ENCODE results near the gene PLB1.

PLB1 gene

DNA sequence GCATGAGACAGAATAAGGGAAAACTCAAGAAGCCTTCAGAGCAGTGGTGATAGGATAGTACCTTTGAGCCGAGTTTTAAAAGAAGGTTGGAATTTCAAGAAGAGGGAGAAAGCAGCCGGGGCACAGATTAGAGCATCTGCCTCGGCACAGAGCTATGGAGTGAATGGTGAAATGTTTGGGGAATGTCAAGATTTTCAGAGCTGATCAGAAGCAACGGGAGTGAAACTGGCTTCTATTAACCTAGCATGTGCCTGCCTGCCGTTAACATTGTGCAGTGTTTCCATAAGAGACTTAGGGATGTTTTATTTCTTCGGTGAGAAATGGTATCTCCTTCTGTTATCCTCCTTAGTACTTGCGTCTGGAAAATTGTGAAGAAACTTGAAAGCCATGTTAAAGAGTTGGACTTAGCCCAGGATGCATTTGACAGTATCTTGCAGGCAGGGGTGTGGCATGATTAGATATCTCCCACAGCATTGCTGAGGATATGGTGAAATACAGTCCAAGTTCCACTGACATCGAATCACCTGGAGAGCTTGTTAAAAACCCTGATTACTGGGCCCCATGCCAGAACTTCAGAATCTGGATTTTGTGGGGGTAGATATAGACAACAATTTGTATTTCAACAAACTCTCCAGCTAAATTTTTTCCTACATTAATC, 158.9 kb downstream of the PLB1 start:
- Histone ChIP-seq H3K18ac (ENCODE audit: low read length) (no peak overlapping the region), H2AK5ac (ENCODE audit: low read depth, low read length) (no peak overlapping the region)

DNA sequence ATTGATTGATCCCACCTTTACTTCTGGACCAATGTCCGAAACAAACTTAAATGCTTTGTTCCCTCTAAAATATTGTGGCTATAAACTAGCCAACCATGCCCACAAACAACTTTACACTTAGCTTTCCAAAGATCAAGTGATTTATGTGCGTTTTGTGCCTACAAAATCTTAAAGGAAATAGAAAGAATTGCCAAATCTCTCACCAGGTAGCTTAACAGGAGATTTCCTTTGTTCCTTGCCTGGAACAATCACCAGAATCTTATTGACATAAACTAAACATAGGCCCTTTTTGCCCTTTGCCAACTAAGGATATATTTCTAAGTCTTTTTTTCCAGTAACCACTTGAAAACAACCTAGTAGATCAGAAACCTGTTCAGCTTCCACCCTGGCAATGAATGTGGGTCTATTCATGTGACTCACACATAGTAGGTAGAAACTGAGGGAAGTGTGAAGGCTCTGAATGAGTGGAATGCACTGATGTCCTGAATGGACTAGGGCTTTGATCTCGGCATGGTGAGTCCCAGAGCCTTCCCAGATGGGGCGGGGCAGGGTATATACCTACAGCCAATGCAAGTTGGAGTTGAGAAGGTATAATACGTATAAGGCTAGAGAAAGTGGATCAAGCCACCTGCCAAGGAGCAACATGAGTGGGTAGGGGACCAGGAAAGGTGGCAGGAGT, 161.2 kb downstream of the PLB1 start:
- no peak for DNase-seq (ENCODE audit: low spot score)
- no peak overlapping the region for H3K4ac ChIP-seq (ENCODE audit: low read length)
- no peak overlapping the region for H3K4me2 ChIP-seq (ENCODE audit: insufficient read depth, low read length, poor library complexity, severe bottlenecking)
- H2AFZ ChIP-seq (ENCODE audit: low read length) = no peak overlapping the region
- no peak overlapping the region for H3K27ac ChIP-seq (replicated peaks; ENCODE audit: low read length)
- no peak overlapping the region for H3K18ac ChIP-seq (ENCODE audit: low read length)
- no peak overlapping the region for H2BK12ac ChIP-seq (ENCODE audit: low read length)
- H3K4me3 ChIP-seq (ENCODE audit: low read length in 2 of 2) = no peak overlapping the region
- no peaks in the 10 kb centered on the region for H3K27me3 ChIP-seq (ENCODE audit: control insufficient read depth in 3 of 3, insufficient read depth in 3 of 3, low read depth in 1 of 3, low read length in 3 of 3)
- H3K9ac ChIP-seq (ENCODE audit: low read depth, low read length, poor library complexity) = no peak overlapping the region
- H3K4me1 ChIP-seq (ENCODE audit: control insufficient read depth in 2 of 2, insufficient read depth in 1 of 2, low read depth in 1 of 2, low read length in 2 of 2) = peaks cover 0 to 11% of the 10 kb centered on the region in 2 donors
- no peak overlapping the region for H3K23ac ChIP-seq (ENCODE audit: low read depth, low read length, poor library complexity)
- H2BK120ac ChIP-seq (ENCODE audit: low read depth, low read length) = no peak overlapping the region
- no peaks in the 10 kb centered on the region for H3K79me1 ChIP-seq (ENCODE audit: low read depth, low read length)
- H4K91ac ChIP-seq (ENCODE audit: low read depth, low read length, poor library complexity) = no peak overlapping the region
- no peak overlapping the region for H3K14ac ChIP-seq (ENCODE audit: low read length)
- no peaks in the 10 kb centered on the region for H3K36me3 ChIP-seq (replicated peaks in 1 of 2; ENCODE audit: control insufficient read depth in 2 of 2, insufficient read depth in 2 of 2, low read length in 2 of 2)
- peaks cover 0 to 12% of the 10 kb centered on the region in 2 donors for H3K9me3 ChIP-seq (replicated peaks in 1 of 2; ENCODE audit: control insufficient read depth in 2 of 2, insufficient read depth in 1 of 2, low read depth in 1 of 2, low read length in 2 of 2)
- WGBS, 2 donors (ENCODE audit: extremely low coverage in 2 of 2, insufficient read length in 2 of 2, insufficient replicate concordance in 1 of 2) = no CpG with 5 or more reads among the region's 5 CpGs
- no peak overlapping the region for H2BK15ac ChIP-seq (ENCODE audit: low read length)
- no peak overlapping the region for H2AK5ac ChIP-seq (ENCODE audit: low read depth, low read length)
- H4K8ac ChIP-seq (ENCODE audit: low read depth, low read length) = no peak overlapping the region
- no peak overlapping the region for H2BK5ac ChIP-seq (ENCODE audit: low read length)

More for the DNA sequence above, 158.9 kb downstream of the PLB1 start:
- H3K27ac ChIP-seq (replicated peaks; ENCODE audit: low read length) = no peak overlapping the region
- H3K4ac ChIP-seq (ENCODE audit: low read length) = no peak overlapping the region
- H2BK12ac ChIP-seq (ENCODE audit: low read length) = no peak overlapping the region
- no peak overlapping the region for H3K14ac ChIP-seq (ENCODE audit: low read length)
- no peak overlapping the region for H3K4me3 ChIP-seq (ENCODE audit: low read length in 2 of 2)
- WGBS, 2 donors (ENCODE audit: extremely low coverage in 2 of 2, insufficient read length in 2 of 2, insufficient replicate concordance in 1 of 2) = no CpG with 5 or more reads among the region's 8 CpGs
- peaks cover 2 to 15% of the 10 kb centered on the region in 2 donors for H3K4me1 ChIP-seq (ENCODE audit: control insufficient read depth in 2 of 2, insufficient read depth in 1 of 2, low read depth in 1 of 2, low read length in 2 of 2)
- peaks cover 0 to 9% of the 10 kb centered on the region in 2 donors for H3K9me3 ChIP-seq (replicated peaks in 1 of 2; ENCODE audit: control insufficient read depth in 2 of 2, insufficient read depth in 1 of 2, low read depth in 1 of 2, low read length in 2 of 2)
- H3K27me3 ChIP-seq (ENCODE audit: control insufficient read depth in 3 of 3, insufficient read depth in 3 of 3, low read depth in 1 of 3, low read length in 3 of 3) = no peaks in the 10 kb centered on the region
- DNase-seq (ENCODE audit: low spot score) = no peak
- H2BK15ac ChIP-seq (ENCODE audit: low read length) = no peak overlapping the region
- peak overlapping the region; percentile 30 for H2AFZ ChIP-seq (ENCODE audit: low read length)
- H3K79me1 ChIP-seq (ENCODE audit: low read depth, low read length) = no peaks in the 10 kb centered on the region
- no peak overlapping the region for H2BK120ac ChIP-seq (ENCODE audit: low read depth, low read length)
- no peak overlapping the region for H4K91ac ChIP-seq (ENCODE audit: low read depth, low read length, poor library complexity)
- H2BK5ac ChIP-seq (ENCODE audit: low read length) = no peak overlapping the region
- no peak overlapping the region for H4K8ac ChIP-seq (ENCODE audit: low read depth, low read length)
- no peak overlapping the region for H3K9ac ChIP-seq (ENCODE audit: low read depth, low read length, poor library complexity)
- H3K36me3 ChIP-seq (replicated peaks in 1 of 2; ENCODE audit: control insufficient read depth in 2 of 2, insufficient read depth in 2 of 2, low read length in 2 of 2) = no peaks in the 10 kb centered on the region
- no peak overlapping the region for H3K23ac ChIP-seq (ENCODE audit: low read depth, low read length, poor library complexity)
- H3K4me2 ChIP-seq (ENCODE audit: insufficient read depth, low read length, poor library complexity, severe bottlenecking) = no peak overlapping the region

DNA sequence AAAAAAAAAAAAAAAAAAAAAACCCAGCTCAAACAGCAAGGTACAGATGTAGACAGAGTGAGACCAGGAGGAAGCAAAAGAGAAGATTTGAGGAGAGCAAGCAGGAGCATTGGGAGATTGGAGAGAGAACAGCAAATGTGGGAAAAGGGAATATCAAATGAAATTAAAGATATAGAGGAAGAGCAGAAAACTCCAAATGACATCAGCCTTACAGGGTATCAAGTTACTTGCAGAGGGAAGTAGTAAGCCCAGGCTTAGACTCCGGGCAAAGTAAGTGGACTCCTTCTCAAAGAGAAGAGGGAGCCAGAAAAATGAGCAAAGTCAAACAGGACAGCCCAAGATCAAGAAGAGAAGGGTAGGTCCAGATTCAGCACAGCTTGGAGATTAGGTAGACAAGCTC, 162.5 kb downstream of the PLB1 start:
- no peak overlapping the region for H3K18ac ChIP-seq (ENCODE audit: low read length)
- H3K4ac ChIP-seq (ENCODE audit: low read length) = no peak overlapping the region
- DNase-seq (ENCODE audit: low spot score) = no peak

DNA sequence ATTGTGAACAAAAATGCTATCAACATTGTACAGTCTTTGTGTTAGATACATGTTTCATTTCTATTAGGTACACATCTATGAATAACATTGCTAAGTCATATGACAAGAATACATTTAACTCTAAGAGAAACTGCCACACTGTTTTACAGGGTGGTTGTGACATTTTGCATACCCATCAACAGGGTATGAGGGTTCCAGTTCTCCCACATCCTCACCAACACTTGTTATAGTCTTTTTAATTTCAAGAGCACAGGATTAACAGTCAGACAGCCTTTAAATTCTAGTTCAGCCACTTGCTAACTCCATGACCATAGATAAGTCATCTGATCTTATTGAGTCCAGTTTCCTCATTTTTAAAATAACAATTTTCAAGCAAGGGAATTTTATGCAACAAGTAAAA, 163.3 kb downstream of the PLB1 start:
- H3K4me1 ChIP-seq (ENCODE audit: control insufficient read depth in 2 of 2, insufficient read depth in 1 of 2, low read depth in 1 of 2, low read length in 2 of 2) = peaks cover 3 to 9% of the 10 kb centered on the region in 2 donors
- H3K18ac ChIP-seq (ENCODE audit: low read length) = no peak overlapping the region
- no peak for DNase-seq (ENCODE audit: low spot score)
- H3K4me2 ChIP-seq (ENCODE audit: insufficient read depth, low read length, poor library complexity, severe bottlenecking) = no peak overlapping the region
- H3K9ac ChIP-seq (ENCODE audit: low read depth, low read length, poor library complexity) = no peak overlapping the region
- no peaks in the 10 kb centered on the region for H3K27me3 ChIP-seq (ENCODE audit: control insufficient read depth in 3 of 3, insufficient read depth in 3 of 3, low read depth in 1 of 3, low read length in 3 of 3)
- no peak overlapping the region for H2AFZ ChIP-seq (ENCODE audit: low read length)
- H3K4me3 ChIP-seq (ENCODE audit: low read length in 2 of 2) = no peak overlapping the region
- no peak overlapping the region for H3K23ac ChIP-seq (ENCODE audit: low read depth, low read length, poor library complexity)
- no peak overlapping the region for H3K27ac ChIP-seq (replicated peaks; ENCODE audit: low read length)
- no peak overlapping the region for H2BK5ac ChIP-seq (ENCODE audit: low read length)
- no peak overlapping the region for H3K14ac ChIP-seq (ENCODE audit: low read length)
- H4K8ac ChIP-seq (ENCODE audit: low read depth, low read length) = no peak overlapping the region
- no peak overlapping the region for H2AK5ac ChIP-seq (ENCODE audit: low read depth, low read length)
- no peak overlapping the region for H2BK120ac ChIP-seq (ENCODE audit: low read depth, low read length)
- H3K4ac ChIP-seq (ENCODE audit: low read length) = no peak overlapping the region
- H2BK15ac ChIP-seq (ENCODE audit: low read length) = no peak overlapping the region
- no peak overlapping the region for H4K91ac ChIP-seq (ENCODE audit: low read depth, low read length, poor library complexity)
- H3K36me3 ChIP-seq (replicated peaks in 1 of 2; ENCODE audit: control insufficient read depth in 2 of 2, insufficient read depth in 2 of 2, low read length in 2 of 2) = no peaks in the 10 kb centered on the region
- H3K79me1 ChIP-seq (ENCODE audit: low read depth, low read length) = no peaks in the 10 kb centered on the region
- H3K9me3 ChIP-seq (replicated peaks in 1 of 2; ENCODE audit: control insufficient read depth in 2 of 2, insufficient read depth in 1 of 2, low read depth in 1 of 2, low read length in 2 of 2) = peaks cover 0 to 12% of the 10 kb centered on the region in 2 donors
- no peak overlapping the region for H2BK12ac ChIP-seq (ENCODE audit: low read length)

More for the DNA sequence above, 162.5 kb downstream of the PLB1 start:
- Histone ChIP-seq H3K36me3 (replicated peaks in 1 of 2; ENCODE audit: control insufficient read depth in 2 of 2, insufficient read depth in 2 of 2, low read length in 2 of 2) (no peaks in the 10 kb centered on the region), H3K27ac (replicated peaks; ENCODE audit: low read length) (no peak overlapping the region), H3K79me1 (ENCODE audit: low read depth, low read length) (no peaks in the 10 kb centered on the region), H2BK5ac (ENCODE audit: low read length) (no peak overlapping the region), H3K14ac (ENCODE audit: low read length) (no peak overlapping the region), H4K8ac (ENCODE audit: low read depth, low read length) (no peak overlapping the region), H2BK15ac (ENCODE audit: low read length) (no peak overlapping the region), H2BK12ac (ENCODE audit: low read length) (no peak overlapping the region), H3K9me3 (replicated peaks in 1 of 2; ENCODE audit: control insufficient read depth in 2 of 2, insufficient read depth in 1 of 2, low read depth in 1 of 2, low read length in 2 of 2) (peaks cover 0 to 12% of the 10 kb centered on the region in 2 donors), H2BK120ac (ENCODE audit: low read depth, low read length) (no peak overlapping the region), H2AK5ac (ENCODE audit: low read depth, low read length) (no peak overlapping the region), H3K23ac (ENCODE audit: low read depth, low read length, poor library complexity) (no peak overlapping the region), H3K9ac (ENCODE audit: low read depth, low read length, poor library complexity) (no peak overlapping the region), H3K27me3 (ENCODE audit: control insufficient read depth in 3 of 3, insufficient read depth in 3 of 3, low read depth in 1 of 3, low read length in 3 of 3) (no peaks in the 10 kb centered on the region), H3K4me3 (ENCODE audit: low read length in 2 of 2) (no peak overlapping the region), H2AFZ (ENCODE audit: low read length) (peak overlapping the region; percentile 60), H3K4me2 (ENCODE audit: insufficient read depth, low read length, poor library complexity, severe bottlenecking) (no peak overlapping the region), H4K91ac (ENCODE audit: low read depth, low read length, poor library complexity) (no peak overlapping the region), H3K4me1 (ENCODE audit: control insufficient read depth in 2 of 2, insufficient read depth in 1 of 2, low read depth in 1 of 2, low read length in 2 of 2) (peaks cover 2 to 8% of the 10 kb centered on the region in 2 donors)
- WGBS, 2 donors (ENCODE audit: extremely low coverage in 2 of 2, insufficient read length in 2 of 2, insufficient replicate concordance in 1 of 2) = no CpG with 5 or more reads among the region's 1 CpG
